Measurements from ENCODE around the gene BEX3.

GRCh38 chrX:103329991-103330390 is 46.3 kb upstream of the BEX3 start, which contains the start of gene TCEAL7:
- TF ChIP-seq CTCF (IDR thresholded peaks at IDR 0.05) = no peak
- TF ChIP-seq POLR2A (IDR thresholded peaks at IDR 0.05) = no peak
